GM18498 (cell line): ENCODE results near the gene IGSF23.

Experiments
- ATAC-seq: cut with Tn5 transposase; IDR thresholded peaks from one replicate; pipeline ENCODE4 v1.9.1; 2021; ENCODE audit warnings: mild to moderate bottlenecking, moderate library complexity; ENCODE audit not compliant: unreplicated experiment

IGSF23 gene, protein sequence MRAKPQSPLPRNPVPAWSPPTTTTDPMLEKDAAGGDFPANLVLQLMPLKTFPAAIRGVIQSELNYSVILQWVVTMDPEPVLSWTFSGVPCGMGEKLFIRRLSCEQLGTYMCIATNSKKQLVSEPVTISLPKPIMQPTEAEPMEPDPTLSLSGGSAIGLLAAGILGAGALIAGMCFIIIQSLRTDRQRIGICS

DNA sequence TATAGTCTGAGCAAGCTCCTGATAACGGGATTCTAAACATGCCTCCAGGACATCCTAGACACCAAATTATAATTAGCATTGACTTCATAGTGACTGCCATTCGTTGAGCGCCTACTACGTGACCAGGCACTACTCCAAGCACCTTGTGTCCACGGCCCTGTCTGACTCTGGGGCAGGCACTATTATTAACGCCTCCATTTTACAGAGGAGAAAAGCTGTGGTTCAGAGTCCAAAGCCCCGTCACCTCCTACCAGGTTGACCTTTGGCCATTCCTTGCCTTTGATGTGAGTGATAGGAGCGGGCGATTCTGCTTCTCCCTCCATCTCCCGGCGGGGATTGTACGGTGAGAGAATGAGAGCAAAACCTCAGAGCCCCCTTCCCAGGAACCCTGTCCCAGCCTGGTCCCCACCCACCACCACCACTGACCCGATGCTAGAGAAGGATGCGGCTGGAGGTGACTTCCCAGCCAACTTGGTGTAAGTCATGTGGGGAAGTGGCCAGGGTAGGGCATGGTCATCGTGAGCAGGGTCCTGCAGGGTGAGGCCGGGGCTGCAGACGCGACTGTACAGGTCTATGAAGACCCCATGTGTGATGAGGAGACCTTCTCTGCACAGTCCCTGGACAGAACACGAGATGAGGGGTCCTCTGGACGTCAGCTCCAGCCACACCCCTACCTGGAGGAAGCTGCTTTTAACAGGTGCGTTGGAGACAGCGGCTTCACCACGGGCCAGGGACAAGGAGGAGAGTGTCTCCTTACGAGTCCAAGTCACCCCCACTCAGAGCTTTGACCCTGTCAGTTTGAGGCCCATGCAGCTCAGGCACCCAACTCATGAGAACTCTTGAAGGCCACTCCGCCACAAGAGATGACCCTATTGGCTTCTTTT lies at the start of gene IGSF23:
Gene IGSF23, plus strand, starts transcription at position 269 of the 884 bp plus-strand sequence. Its CDS starts 83 bp downstream, at position 352.
- no peak for ATAC-seq

DNA sequence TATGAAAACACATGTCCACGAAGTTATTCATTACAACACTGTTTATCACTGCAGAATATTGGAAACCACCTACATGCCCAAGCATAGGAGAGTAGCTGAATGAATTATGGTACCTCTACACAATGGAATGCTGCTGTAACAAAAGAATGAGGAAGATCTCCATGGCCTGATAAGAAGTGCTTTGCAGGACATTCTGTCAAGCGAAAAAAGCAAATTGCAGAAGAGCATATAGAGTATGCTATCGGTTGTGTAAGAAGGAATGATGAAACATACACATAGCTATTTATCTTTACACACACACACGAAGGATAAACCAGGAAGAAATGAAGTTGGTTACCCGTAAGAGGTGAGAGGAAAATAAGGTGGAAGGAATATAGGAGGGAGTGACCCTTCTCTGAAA lies 46.4 kb upstream of the IGSF23 start:
- no peak for ATAC-seq

DNA sequence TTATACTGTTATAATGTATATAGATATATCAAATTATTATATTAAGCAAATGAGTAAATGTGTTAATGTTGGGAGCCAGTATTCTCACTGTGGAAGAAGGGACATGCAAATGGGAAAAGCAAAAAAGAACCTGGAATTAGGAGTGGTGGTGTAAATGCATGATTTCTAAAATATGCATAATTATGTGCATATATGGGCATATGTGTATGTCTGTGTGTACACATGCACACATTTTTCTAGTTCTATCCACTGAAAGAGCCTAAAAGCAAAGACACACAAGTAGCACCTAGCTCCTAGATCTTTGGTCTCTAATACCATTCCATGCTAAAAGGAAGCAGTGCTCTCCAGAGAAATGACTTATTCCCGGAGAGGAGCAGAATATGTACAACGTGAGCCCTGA lies 45.6 kb upstream of the IGSF23 start:
- no peak for ATAC-seq

DNA sequence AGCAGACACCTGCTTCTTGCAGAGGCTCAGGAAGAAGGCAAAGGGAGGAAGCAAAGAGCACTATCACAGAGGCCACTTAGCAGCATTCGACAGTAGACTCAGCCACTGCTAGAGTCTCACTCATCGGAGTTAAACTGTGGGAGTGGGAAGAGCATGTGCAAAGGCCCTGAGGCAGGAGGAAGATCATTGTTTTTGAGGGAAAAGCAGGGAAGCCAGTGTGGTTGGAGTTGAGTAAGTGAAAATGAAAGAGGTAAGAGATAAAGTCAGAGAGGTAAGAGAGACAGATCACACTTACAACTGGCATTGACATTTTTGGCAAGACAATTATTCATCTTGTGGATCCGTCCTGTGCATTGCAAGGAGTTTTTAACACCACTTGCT lies 42.8 kb upstream of the IGSF23 start:
- no peak for ATAC-seq

DNA sequence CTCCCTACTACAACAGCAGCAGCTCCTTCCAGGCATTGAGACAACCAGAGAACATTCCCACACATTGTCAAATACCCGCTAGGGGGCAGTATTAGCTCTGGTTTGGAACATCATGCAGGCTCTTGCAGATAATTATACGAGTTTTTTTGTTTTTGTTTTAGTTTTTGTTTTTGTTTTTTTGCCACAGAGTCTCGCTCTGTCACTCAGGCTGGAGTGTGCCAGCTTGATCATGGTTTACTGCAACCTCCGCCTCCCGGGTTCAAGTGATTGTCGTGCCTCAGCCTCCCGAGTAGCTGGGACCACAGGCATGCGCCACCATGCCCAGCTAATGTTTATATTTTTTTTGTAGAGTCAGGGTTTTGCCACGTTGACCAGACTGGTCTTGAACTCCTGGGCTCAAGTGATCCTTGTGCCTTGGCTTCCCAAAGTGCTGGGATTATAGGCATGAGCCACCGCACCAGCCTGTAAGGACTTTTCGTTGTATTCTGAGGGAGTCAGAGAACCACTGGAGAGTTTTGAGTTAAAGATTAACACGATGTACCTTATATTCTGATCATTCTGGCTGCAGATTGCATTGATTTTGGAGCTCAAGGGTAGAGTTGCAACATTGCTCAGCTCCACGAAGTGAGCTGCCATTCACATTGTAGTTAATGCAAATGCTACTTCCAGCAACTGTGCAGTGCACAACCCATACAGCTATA lies 42.2 kb upstream of the IGSF23 start:
- ATAC-seq, result no peak

DNA sequence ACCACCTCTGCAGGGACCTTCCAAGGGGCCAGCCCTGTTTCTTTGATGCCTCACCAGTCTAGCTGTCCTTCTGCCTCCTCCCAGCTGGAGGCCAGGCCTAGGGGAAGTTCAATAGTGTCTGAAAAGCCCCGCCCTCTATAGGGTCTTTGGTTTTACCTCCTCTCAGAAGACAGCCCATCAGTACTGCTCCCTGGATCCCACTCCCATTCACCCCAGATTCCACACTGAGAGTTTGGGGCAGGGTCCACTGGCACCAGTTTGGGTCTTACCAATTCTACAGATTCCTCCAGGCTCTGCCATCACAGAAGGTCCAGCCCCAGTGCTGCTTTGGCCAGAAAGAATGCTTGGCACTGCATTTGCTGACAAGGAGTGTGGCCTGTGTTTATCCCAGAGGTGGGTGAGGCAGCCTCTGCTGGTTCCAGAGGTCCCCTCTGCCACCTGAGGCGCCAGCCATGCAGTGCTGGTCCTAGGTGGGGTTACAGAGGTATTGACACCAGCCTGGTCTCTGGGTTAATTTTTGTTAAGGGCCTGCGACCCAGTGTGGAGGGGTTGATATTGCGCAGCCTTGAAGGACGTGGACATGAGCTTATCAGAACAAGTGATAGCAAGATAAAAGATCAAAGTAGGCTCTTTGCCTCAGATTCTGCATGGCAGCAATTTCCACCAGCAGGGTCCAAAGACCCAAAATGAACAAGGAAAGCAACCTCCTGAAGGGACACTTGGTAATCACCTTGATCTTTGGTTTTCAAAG lies 41.4 kb upstream of the IGSF23 start:
- no peak for ATAC-seq

DNA sequence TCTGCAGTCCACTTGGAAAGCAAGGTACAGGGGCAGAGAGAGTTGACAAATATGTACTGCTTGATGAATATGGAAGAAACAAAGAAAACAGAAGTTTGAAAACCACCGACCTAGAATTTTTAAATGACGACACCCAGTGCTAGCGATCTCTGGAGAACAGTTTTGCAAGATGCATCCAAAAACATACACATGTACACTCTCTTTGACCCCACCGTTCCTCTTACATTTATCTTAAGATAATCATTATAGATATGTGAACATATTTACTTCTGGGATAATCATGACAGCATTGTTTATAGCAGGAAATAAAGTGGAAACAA lies 40.8 kb upstream of the IGSF23 start:
- ATAC-seq, result no peak

DNA sequence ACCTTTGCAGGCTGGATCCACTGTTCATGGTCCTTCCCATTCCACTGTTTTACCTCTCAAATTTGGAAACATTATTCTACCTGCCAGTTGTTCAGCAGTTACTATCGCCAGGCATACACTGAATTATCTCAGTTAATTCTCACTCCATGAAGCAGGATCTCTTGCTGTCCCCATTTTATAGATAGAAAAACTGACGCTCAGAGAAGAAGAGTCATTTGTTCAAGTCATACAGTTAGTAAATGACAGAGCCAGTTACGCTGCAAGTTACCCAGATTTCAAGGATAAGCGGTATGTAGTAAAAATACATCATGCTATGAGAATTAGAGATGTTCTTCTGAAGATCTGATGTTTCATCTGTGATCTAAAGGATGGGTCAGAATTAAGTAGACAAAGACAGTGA lies 40.2 kb upstream of the IGSF23 start:
- no peak for ATAC-seq

DNA sequence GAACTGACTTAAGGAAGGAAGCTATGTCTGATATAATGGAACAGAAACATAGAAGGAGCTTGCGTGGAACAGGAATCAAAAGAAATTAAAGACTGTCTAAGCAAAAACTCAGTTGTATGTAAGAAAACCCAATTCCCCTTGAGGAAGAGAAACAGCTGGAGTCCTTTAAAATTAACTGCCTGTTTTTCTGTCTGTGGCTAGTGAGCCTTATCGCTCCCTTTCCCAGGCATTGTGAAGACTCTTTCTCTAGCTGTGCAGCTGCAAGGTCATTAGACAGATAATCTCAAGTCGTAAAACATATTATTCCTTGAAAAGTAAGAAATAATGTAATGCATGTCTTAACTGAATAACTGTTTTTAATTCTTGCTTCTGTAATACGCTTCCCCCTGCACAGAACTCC lies 39.7 kb upstream of the IGSF23 start:
- no peak for ATAC-seq

DNA sequence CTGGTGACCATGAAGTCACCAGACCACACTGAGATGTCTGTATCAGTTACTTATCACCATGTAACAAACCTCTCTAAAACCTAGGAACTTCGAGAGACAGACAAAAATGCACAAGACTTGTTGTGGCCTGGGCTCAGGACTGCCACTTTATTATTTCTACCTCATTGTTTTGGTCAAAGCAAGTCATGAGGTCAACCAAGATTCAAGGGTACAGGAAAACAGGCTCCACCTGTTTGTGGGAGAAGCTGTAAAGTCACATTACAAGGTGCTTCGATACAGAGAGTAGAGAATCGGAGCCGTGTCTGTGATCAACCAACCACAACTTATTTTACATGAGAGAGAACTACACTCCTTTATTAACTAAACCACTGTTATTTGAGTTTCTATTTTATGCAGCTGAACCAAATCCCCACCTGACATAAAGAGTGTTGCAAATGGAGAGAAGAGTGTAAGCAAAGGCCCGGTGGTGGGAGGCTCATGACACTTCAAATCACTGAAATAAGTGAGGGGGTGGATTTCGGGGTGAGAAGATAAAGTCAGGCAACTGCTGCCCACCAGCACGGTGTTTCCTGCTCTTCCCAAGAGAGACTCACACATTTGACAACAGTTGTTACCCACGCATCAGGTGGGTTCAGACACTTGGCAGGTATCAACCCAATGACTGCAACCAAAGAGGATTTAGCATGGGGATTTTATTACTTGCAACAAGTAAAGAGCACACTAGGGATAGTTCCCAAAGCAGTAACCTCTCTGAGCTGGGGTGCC lies 39.0 kb upstream of the IGSF23 start:
- ATAC-seq, result no peak

DNA sequence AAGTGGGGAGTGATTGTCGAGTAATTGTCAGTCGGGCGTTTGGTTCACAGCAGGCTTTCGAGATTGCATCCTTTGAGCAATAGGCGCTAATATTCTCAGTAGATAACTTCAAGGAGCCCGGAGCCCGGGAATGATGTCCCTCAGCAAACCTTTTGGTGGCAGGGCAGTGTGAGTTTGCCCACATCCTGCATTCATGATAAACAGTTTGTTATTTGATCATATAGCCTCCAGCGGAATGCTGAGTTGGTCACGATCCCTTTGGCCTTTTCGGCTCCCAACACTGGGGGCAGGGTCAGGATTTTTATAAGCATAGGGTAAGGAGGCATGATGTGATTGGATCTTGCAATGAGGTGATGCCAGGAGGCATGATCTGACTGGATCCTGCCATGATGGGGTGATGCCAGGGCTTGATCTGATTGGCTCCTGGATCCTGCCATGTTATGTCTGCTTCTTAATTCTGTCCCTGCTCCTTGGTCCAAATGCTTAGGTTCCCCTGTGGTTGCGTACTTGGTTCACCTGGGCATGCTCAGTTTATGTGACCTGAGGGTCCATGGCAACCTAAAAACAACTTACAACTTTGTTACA lies 38.2 kb upstream of the IGSF23 start:
- no peak for ATAC-seq

DNA sequence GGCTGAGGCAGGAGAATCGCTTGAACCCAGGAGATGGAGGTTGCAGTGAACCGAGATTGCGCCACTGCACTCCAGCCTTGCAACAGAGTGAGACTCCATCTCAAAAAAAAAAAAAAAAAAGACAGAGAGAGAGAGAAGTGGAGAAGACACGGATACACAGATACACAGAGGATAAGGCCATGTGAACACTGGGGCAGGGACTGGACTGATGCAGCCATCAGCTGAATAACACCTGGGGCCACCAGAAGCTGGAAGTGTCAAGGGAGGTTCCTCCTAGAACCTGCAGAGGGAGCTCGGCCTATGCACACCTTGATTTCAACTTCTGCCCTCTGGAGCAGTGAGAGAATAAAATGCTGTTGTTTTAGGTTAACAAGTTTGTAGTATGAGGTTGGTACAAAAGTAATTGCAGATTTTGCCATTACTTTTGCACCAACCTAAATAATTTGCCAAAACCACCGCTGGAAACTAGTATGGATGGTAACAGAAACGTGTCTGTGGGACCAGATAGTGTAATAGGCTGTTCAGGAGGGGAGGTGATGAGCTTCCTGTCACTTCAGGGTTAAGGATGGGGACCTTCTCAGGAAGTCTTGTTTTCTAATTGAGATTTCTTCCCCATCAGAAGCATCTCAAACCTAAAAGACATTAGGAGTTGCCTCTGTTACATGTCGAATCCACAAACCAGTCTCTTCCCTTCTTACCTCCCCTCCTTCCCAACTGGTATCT lies 36.4 kb upstream of the IGSF23 start:
- no peak for ATAC-seq

DNA sequence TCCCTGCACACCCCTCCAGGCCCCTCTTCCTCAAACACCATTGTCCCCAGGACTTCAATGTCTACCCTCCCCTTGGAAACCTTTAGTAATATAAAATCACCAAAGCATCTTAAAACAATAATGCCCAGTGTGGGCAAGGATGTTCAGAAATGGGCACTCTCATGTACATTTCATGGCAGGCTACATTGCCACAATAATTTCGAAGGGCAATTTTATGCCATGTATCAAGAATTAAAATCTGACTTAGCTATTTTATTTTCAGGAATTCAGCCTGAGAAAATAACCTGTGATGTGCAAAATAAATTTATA lies 35.8 kb upstream of the IGSF23 start:
- ATAC-seq, result no peak

DNA sequence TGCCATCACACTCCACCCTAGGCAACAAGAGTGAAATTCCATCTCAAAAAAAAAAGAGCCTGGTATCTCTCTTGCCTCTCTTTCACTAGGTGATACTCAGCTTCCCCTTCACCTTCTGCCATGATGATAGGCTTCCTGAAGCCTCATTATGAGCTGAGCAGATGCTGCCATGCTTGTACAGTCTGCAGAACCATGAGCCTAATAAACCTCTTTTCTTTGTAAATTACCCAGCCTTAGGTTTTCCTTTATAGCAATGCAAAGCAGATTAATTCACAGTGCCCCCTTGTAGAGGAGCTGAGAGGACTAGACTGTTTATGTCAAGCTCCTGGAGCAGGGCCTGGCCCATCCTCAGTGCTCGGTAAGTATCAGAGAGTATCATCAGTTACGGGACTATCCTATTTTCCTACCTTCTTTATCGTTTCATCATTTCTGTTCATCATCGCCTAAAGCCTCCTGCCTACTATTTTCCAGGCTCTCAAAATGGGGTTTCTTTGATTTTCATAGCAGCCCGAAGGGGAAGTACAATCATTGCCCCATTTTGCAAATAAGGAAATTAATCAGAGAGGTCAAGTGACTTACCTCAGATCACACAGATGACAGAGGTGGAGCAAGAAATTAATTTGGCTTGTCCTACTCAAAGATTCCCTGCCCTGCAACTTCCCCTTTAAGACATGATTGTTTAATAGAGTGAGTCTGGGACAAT lies 33.5 kb upstream of the IGSF23 start:
- ATAC-seq, result no peak

DNA sequence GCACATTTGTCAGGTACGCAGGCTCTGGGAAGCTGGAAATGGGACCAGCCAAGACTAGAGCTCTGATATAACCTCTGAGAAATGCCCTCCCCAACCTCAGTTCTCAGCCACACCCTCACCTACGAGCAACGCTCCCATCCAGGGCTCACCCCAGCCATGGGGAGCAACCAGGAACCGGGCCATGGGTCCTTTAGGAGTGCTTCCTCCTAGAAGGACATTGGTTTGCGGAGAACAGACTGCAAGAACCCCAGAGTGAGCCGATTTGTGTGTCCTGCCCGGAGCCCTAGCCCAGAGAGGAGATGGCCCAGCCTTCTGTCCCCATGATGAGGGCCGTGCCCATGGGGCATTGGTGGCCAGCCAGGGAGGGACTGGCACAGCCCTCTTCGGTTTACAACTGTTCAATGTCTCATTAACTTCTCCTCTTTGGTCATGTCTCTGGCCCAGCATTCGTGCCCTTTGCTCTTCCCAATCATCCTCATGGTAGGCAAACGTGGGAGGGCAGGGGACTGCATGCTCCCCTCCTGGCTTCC lies 32.9 kb upstream of the IGSF23 start:
- ATAC-seq, result no peak

DNA sequence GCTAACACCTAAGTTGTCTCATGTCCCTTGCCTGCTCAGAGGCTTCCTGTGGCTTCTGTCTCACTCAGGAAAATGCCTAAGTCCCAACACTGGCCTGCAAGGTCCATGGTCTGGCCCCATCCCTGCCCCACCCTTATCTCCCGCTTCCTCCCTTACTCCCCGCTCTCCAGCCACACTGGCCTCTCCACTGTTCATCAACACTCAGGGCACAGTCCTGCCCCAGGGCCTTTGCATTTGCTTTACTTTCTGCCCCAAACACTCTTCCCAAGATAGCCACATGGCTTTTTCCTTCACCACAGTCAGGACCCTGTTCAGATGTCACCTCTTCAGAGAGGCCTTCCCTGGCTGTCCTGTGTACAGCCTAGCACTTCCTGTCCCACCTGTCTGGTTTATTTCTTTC lies 32.1 kb upstream of the IGSF23 start:
- ATAC-seq, result no peak

DNA sequence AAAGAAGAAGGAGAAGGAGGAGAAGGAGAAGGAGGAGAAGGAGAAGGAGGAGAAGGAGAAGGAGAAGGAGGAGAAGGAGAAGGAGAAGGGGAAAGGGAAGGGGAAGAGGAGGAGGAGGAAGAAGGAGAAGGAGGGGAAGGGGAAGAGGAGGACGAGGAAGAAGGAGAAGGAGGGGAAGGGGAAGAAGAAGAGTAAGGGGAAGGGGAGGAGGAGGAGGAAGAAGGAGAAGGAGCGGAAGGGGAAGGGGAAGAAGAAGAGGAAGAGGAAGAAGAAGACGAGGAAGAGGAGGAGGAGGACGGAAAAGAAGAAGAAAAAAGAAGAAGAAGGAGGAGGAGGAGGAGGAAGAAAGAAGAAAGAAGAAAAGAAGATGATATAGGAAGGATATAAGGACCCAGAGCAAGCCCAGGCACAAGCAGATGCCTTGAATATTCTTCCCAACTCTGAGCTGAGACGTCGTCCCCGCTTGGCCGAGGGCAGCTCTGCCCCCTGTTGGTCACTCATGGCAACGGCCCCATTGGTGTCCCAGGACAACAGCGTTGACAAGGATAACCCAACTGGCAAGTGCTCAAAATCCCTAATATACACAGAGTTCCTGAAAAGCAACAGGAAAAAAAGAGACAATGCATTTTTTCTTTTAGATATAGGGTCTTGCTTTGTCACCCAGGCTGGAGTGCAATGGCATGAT lies 30.6 kb upstream of the IGSF23 start:
- ATAC-seq, result no peak

DNA sequence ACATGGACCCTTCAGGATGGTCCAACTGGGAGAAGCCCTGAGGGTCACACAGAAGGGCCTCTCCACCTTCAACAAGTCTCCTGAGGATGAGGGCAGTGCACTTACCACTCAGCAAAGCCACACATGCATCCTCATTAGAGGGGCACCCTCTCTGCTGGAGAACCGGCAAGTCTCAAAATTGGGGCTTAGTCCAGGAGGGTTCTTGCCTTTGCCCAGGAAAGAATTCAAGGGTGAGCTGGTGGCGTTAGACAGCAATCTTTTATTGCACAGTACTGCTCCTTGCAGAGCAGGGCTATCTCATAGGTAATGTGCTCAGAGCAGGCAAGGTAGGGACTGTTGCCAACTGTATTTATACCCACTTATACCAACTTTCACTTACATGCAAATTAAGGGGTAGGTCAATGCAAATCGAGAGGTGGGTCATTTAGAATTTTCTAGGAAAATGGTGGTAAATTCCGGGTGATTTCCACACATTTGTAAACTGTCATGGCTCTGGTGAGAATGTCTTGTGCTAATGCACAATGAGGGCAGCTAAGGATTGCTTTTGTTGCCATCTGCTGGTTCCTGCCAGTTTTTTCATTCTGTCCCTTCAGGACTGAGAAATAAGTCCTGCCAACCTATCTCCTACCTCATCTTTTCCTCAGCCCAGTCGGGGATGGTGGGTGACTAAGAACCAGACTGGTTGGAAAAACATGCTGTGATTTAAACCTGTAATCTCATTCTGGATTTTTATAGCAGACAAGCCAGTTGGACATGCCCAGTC lies 27.8 kb upstream of the IGSF23 start:
- no peak for ATAC-seq
